IMR-90 (cell line): Measurements from ENCODE around the gene NEK11.

Experiments used
- CEBPB ChIP-seq: IDR thresholded peaks from 2 replicates; pipeline ENCODE4 v1.6.1; 2012; ENCODE audit warnings: low read depth, low read length, improper control_type of control experiment
- CTCF ChIP-seq: conservative IDR thresholded peaks from 2 replicates; pipeline ENCODE4 v1.5.1; 2012; ENCODE audit warnings: mild to moderate bottlenecking, low read depth, low read length, improper control_type of control experiment
- MAFK ChIP-seq: IDR thresholded peaks from 2 replicates; pipeline ENCODE4 v1.6.1; 2012; ENCODE audit warnings: low read depth, low read length, improper control_type of control experiment
- POLR2A ChIP-seq: IDR thresholded peaks from 2 replicates; pipeline ENCODE4 v1.6.1; 2012; ENCODE audit warnings: mild to moderate bottlenecking, low read depth, low read length
- SMC3 ChIP-seq: fragments of 150-350 bp; IDR thresholded peaks from 2 replicates; pipeline ENCODE4 v1.6.1; 2016; ENCODE audit warnings: low read depth, mild to moderate bottlenecking, antibody characterized with exemption, low read length, moderate library complexity
- USF2 ChIP-seq: fragments of 150-350 bp; IDR thresholded peaks from 2 replicates; pipeline ENCODE4 v1.6.1; 2017; ENCODE audit warnings: mild to moderate bottlenecking, antibody characterized with exemption, low read length, low read depth

GRCh38 chr3:131008326-131008725 lies 18.4 kb upstream of the NEK11 start:
- TF ChIP-seq MAFK (no peak), CTCF (no peak), CEBPB (no peak), POLR2A (no peak), USF2 (no peak), SMC3 (no peak)
